Colonic mucosa (tissue), 4 donors: ENCODE measurements around the gene ACER2. TPM values are rescaled to one million over a fixed set of nuclear protein-coding genes. Genes with fewer than 3 reads are reported as not detected.
A peak's percentile ranks its signal among the peaks of the same experiment; 100 is the strongest.

Experiments used
- DNase-seq: peaks from one replicate; pipeline ENCODE4 v3.0.0-alpha.2; 2020
- H3K27ac ChIP-seq: fragments of 200-600 bp; one replicate; pipeline ENCODE4 v1.8.0; 2021
- H3K27me3 ChIP-seq: fragments of 200-600 bp; one replicate; pipeline ENCODE4 v1.8.0; 2021
- H3K36me3 ChIP-seq: fragments of 200-600 bp; one replicate; pipeline ENCODE4 v1.8.0; 2021
- H3K4me1 ChIP-seq: fragments of 200-600 bp; one replicate; pipeline ENCODE4 v1.8.0; 2021; ENCODE audit warnings: mild to moderate bottlenecking
- H3K4me3 ChIP-seq: fragments of 200-600 bp; one replicate; pipeline ENCODE4 v1.8.0; 2021
- H3K9ac ChIP-seq, 2 donors: one replicate each; pipeline ENCODE4 v1.7.0; 2013; ENCODE audit warnings: control low read depth in 2 of 2, low read depth in 2 of 2, low read length in 2 of 2
- H3K9me3 ChIP-seq: fragments of 200-600 bp; one replicate; pipeline ENCODE4 v1.8.0; 2021
- CTCF ChIP-seq: fragments of 200-600 bp; IDR thresholded peaks from one replicate; pipeline ENCODE4 v1.8.0; 2022; ENCODE audit warnings: antibody characterized with exemption, mild to moderate bottlenecking
- intact Hi-C: fragments of 100-400 bp; cut with DNase I; formaldehyde crosslinking; loops from one replicate; pipeline ENCODE4 v1.14.1; 2022
- total RNA-seq, 2 donors: library from RNA; stranded (reverse); fragmentation: NEBNext Ultra II Directional in 1 of 2; extraction: Animal tissue kit (Norgen Biotek cat#: 25700) in 1 of 2; gene quantifications; one replicate each; pipeline ENCODE4 v1.2.1, GENCODE V29; 2021
- donor health status: healthy.
- donor health status: DM: no; HTN: no; CAD: no.
- donor health status: DM: no; HTN: no; CAD: no.

Gene ACER2
- total RNA-seq, 2 donors from 2014 or later, result 10.6 to 11.9 TPM

DNA sequence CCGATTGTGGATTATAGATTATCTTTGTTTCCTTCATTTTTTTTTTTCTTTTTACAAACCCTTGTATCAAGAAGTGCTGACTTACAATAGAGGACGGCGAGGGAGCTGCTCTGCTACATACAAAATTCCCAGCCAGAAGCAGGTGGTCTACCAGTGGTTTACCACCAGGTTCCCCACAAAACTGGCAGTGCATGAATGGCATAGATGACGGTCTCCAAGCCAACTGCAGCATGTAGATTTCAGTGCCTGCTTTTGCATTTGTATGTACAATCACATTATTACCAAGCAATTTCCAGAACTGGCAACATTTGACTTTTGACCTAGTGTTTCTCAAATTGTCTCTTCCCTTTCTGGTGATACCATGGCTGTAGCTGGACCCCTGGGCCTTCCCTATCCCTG, 84.0 kb downstream of the ACER2 start:
- no peaks in the 10 kb centered on the region for H3K36me3 ChIP-seq
- H3K27ac ChIP-seq, result no peak overlapping the region
- H3K9ac ChIP-seq, result no peak overlapping the region
- H3K9me3 ChIP-seq, result no peaks in the 10 kb centered on the region
- no peaks in the 10 kb centered on the region for H3K27me3 ChIP-seq
- H3K4me3 ChIP-seq, result no peak overlapping the region
- H3K4me1 ChIP-seq, result no peaks in the 10 kb centered on the region
- no peak for DNase-seq
- intact Hi-C loops, result loop anchor here (10.0 kb wide), 1 partner anchor 1622 kb away; no protein-coding TSS in a partner anchor
- no peak for TF ChIP-seq CTCF

- intact Hi-C loops, result loop anchor here (10.0 kb wide), 1 partner anchor 1622 kb away; no protein-coding TSS in a partner anchor
- H3K4me1 ChIP-seq, result no peaks in the 10 kb centered on the region
These were observed 84.5 kb downstream of the ACER2 start for GRCh38 chr9:19493174-19493811.

DNA sequence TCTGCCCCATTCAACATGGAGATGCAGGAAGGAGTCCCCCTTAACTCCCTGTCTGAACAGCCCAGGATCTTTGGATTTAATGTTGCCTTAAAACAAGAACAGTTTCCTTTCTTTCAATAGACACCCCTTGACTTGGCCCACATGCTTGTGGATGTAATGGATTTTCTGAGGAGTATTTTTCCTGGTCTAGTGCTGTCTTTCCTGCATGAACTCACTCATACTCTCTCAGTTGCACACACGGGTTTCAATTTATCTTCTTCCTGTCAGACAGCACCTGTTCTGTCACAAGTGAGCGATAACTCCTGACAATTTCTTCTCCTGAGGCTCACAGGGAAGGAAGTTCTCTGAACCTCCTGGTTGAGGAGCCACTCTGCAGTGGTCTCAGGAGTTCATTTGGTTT, 85.1 kb downstream of the ACER2 start:
- intact Hi-C loops, result loop anchor here (10.0 kb wide), 1 partner anchor 1621 kb away; no protein-coding TSS in a partner anchor
- Histone ChIP-seq H3K4me3 (no peak overlapping the region), H3K27ac (no peak overlapping the region)

More at GRCh38 chr9:19493174-19493811, 84.5 kb downstream of the ACER2 start:
- H3K27ac ChIP-seq, result no peak overlapping the region
- DNase-seq, result peak; percentile 34
- peak; percentile 55 for TF ChIP-seq CTCF
- peak overlapping the region in 1 of 2 donors; percentile 9 for H3K9ac ChIP-seq
- no peaks in the 10 kb centered on the region for H3K27me3 ChIP-seq
- no peaks in the 10 kb centered on the region for H3K9me3 ChIP-seq
- H3K36me3 ChIP-seq, result no peaks in the 10 kb centered on the region
- H3K4me3 ChIP-seq, result peak overlapping the region; percentile 6

GRCh38 chr9:19495186-19496028, 86.6 kb downstream of the ACER2 start:
- Histone ChIP-seq H3K4me1 (no peaks in the 10 kb centered on the region), H3K4me3 (no peak overlapping the region), H3K27me3 (no peaks in the 10 kb centered on the region), H3K27ac (no peak overlapping the region), H3K36me3 (no peaks in the 10 kb centered on the region), H3K9me3 (no peaks in the 10 kb centered on the region), H3K9ac (no peak overlapping the region)
- no peak for DNase-seq
- TF ChIP-seq CTCF, result no peak
- intact Hi-C loops, result loop anchor here (10.0 kb wide), 1 partner anchor 1619 kb away; no protein-coding TSS in a partner anchor

More for the DNA sequence above, 85.1 kb downstream of the ACER2 start:
- no peaks in the 10 kb centered on the region for H3K27me3 ChIP-seq
- no peaks in the 10 kb centered on the region for H3K36me3 ChIP-seq
- H3K4me1 ChIP-seq, result no peaks in the 10 kb centered on the region
- H3K9me3 ChIP-seq, result no peaks in the 10 kb centered on the region
- H3K9ac ChIP-seq, result no peak overlapping the region
- TF ChIP-seq CTCF, result no peak
- DNase-seq, result no peak

DNA sequence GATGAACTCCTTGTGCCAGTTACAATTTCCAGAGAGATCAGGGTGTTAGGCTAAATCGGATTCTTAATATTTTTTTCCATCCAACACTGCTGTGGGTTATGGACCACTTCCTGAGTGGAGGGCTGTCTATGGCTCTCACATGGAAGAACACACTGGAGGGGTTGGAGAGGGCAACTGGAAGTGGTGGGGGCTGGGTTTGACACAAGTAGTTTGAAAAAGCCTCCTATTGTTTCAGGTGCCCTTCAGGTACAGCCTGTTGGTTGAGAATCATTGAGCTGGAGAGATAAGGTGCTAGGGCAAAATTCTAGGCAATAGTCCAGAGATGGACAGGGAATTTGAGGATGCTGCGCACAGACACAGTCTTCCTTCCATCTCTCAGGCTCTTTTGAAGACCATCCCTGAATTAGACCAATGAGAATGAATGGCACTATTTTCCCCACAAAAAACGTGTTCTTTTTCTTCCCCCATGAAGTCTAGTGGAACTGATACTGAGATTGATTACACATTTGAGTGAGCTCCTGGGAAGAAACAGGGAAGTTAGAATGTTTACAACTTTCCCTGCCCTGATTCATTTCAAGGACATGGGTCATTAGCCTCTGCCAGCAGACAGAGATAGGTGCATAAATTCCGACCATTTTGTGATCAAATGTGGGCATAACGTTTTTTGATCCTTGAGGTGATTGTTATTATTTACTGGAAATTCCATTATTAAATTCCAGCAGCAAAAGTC, 87.7 kb downstream of the ACER2 start:
- DNase-seq, result no peak
- Histone ChIP-seq H3K4me1 (no peaks in the 10 kb centered on the region), H3K4me3 (no peak overlapping the region), H3K36me3 (no peaks in the 10 kb centered on the region), H3K27me3 (no peaks in the 10 kb centered on the region), H3K27ac (no peak overlapping the region), H3K9me3 (no peaks in the 10 kb centered on the region), H3K9ac (no peak overlapping the region)
- no peak for TF ChIP-seq CTCF
- intact Hi-C loops, result loop anchor here (10.0 kb wide), 1 partner anchor 1618 kb away; no protein-coding TSS in a partner anchor
